Stimulated activated CD8-positive, alpha-beta memory T cell treated with anti-CD3 and anti-CD28 coated beads, Interleukin-7, amount 100 ng/mL, for 1 hour (primary cell): ENCODE measurements around the gene UNC13B.

Experiments
- DNase-seq, 2 donors: peaks; one replicate each; pipeline ENCODE4 v3.0.0-alpha.2; 2020; ENCODE audit warnings: low read depth in 2 of 2

UNC13B gene

GRCh38 chr9:35335164-35335563 lies 173.4 kb downstream of the UNC13B start:
- no peak for DNase-seq

DNA sequence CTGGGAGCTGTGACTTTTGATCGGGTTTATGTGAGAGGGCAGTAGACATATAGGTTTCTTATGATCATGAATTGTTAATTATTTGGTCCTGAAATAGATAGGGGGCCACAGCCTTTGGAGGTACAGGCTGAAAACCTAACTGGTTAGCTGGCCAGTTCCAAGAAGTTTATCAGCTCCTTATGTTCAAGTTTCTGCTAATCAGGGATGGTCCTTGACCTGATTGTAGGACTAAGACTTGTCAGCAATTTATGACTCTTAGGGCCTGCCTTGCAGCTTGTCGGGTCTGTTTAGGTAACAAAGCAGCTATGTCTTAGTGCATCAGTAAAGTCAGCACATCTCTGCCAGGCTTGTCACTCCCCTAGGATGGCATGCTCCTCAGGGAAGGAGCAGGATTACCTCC lies 176.3 kb downstream of the UNC13B start:
- DNase-seq, result no peak

DNA sequence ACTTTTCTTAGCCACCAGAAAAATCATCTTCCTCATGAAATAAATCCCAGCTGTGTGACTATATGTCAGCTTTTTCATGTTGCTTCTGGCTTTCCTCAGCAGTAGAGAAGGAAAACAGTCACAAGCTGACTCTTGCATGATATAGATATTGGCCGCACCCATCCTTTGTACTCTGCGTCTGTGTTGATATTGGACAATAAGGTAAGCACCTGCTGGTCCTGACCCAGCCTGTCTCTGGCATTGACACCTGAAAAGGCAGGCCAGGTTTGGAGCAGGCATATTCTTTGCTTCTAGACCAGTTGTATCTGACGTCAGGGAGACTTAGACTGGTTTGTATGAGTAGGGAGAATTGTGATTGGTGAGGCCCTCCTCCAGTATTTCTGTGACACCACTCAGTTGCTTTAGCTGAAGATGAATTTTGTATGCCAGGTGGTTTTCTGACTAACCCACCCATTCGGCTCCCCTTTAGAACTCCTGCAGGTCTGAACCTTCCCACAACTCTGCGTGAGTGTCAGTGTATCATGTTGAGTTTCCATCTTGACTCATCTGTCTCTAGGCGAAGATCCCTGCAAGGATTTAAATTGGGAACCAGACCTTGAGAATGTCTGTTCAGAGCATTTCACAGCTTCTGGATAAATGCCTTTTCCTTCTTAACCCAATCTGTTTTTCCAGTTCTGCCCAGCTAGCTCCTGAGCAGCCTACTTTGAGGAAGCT lies 176.9 kb downstream of the UNC13B start:
- no peak for DNase-seq

- no peak for DNase-seq
Observed at GRCh38 chr9:35340046-35340445, 178.2 kb downstream of the UNC13B start.

DNA sequence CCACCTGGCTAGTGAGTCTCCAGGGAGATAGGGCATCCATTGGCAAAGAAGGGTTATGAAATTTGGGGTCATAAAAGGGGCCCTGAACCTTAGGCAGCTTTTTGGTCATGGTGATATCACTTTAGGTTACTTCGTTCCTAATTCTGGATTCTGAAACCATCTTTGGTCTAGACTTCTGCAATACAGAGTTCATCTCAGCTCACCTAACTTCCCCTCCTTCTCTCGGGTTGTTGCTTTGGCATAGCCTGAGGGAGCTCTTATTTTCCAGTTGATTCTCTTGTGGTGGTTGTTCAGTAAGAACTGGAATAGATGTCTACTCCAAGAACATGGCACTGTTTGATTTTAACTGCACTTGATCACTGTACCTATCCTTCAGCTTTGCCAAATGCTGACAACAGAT lies 179.2 kb downstream of the UNC13B start:
- DNase-seq, result no peak

DNA sequence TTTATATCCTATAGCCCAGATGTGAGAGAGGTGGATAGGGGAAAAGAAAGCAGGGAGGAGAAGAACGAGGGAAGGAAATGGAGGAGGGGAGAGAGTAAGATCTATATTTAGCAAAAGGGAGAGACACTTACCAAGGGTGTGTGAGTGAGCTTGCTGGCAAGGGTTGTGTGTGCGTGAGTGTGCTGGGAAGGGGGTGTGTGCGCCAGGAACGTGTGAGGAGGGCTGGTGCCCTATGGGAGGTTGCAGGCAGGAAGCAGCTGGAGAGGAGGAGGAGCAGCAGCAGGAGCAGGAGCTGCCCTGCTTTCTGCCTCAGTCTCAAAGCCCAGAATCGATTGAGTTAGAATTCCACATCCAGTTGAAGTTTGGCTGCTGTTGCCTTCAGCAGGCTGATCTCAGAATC lies 179.8 kb downstream of the UNC13B start:
- DNase-seq, result no peak

GRCh38 chr9:35342221-35342958 lies 180.6 kb downstream of the UNC13B start:
- DNase-seq, result no peak

GRCh38 chr9:35348109-35348508 lies 186.3 kb downstream of the UNC13B start:
- DNase-seq, result no peak

DNA sequence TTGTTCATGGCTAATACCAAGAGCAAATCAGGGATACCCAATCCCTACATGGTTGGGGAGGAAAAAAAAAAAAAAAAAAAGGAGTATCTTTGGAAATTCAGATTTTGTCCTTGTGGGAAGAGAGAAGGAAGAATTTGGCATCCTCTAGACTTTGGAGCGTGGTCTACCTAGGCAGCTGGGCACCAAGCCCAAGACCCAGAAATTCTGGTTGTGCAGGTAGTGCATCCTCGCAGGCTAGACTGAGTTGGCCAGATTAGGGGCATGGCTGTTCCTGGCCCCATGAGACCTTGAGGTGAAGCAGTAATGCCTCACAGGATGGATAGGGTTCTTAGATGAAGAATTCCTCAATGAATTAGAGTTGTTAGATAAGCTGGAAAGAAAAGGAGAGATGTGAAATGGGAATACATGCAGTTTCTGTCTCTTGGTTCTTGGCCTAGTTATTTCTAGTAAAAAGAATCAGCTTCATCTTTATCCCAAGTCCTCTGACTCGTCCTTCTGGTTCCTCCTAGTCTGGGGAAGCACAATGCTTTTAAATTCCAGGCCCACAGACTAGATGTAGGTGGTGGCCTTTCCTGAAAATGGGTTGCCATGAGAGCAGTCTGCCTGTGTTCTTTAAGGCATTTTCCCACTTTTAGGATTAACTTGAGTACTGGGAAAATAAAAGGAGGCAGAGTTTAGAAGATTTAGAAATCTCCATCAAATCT lies 187.6 kb downstream of the UNC13B start:
- no peak for DNase-seq

GRCh38 chr9:35350212-35350611 lies 188.4 kb downstream of the UNC13B start:
- DNase-seq, result no peak

- DNase-seq, result no peak
Observed at GRCh38 chr9:35350827-35351549, 189.2 kb downstream of the UNC13B start.

DNA sequence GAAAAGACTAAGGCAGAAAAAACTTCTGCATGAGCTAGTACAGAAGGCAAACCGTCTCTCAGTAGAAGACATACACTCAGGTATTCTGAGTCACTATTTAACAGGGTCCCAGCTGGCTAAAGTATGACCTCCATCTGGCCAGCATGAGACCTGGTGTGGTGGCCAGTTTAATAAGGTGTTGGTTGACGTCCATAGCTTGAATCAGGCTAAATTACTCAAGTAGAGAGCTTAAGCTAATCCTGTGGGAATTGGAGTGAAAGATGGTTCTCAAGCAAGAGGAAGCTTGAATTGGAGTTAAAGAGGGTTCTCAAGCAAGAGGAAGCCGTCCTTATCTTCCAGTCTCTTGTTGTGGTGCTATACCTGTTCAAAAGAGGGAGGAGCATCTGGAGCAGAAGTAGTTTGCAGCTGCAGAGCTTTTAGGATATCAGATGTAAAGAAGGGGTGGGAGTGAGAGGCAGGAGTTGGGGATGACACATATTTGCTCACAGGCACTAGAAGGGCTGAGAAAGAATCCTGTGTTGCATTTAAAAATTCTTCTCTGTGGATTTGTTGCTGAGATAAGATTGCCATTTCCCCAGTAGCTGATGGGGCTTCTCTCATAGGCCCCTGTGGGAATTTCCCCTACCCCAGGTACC lies 192.0 kb downstream of the UNC13B start:
- DNase-seq, result no peak

DNA sequence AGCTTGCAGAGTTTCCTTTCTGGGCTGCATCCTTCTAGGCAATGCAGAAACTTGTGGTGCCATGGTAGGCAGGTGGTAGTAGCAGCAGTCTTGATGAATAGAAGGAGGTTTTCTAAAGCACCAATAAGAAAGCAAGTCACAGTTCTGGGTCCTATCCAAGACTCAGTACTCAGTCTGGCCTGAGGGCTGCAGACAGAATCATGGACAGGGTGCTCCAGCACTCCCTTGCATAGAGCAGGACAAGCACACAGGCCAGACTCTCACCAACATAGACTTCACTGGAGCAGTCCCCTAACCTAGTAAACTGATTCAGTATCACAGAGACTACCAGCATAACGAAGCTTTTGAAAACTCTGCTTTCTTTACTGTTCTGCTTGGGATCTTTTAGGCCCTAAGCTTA lies 194.1 kb downstream of the UNC13B start:
- no peak for DNase-seq

GRCh38 chr9:35357116-35357515 lies 195.3 kb downstream of the UNC13B start:
- DNase-seq, result no peak

DNA sequence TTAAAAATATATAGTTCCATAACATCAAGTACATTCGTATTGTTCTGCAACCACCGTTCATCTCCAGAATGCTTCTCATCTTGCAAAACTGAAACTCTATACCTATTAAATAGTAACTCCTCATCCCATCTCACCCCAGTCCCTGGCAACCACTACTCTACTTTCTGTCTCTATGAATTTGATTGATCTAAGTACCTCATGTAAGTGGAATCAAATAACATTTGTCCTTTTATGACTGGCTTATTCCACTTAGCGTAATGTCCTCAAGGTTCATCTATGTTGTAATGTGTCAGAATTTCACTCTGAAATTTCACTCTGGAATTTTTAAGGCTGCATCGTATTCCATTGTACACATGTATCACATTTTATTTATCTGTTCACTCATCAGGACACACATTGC lies 196.0 kb downstream of the UNC13B start:
- DNase-seq, result no peak

- DNase-seq, result no peak
Observed at GRCh38 chr9:35364817-35365585, 203.2 kb downstream of the UNC13B start.

- no peak for DNase-seq
Observed at GRCh38 chr9:35366627-35367026, 204.8 kb downstream of the UNC13B start.

- no peak for DNase-seq
Observed at GRCh38 chr9:35367451-35367850, 205.6 kb downstream of the UNC13B start.

GRCh38 chr9:35370241-35370640 lies 208.4 kb downstream of the UNC13B start:
- no peak for DNase-seq

- no peak for DNase-seq
Observed at GRCh38 chr9:35374436-35374835, 212.6 kb downstream of the UNC13B start.

GRCh38 chr9:35374910-35375309 lies 213.1 kb downstream of the UNC13B start:
- DNase-seq, result no peak
